HG03521 (cell line): ENCODE results near the gene CAPN2.
"Not testable (repeated sequence)": the region's sequence is repeated elsewhere in the genome, so short reads cannot be mapped to it uniquely, and the experiment has no call there.

Experiments used
- ATAC-seq: cut with Tn5 transposase; IDR thresholded peaks from one replicate; pipeline ENCODE4 v1.9.1; 2021; ENCODE audit warnings: mild to moderate bottlenecking, moderate library complexity; ENCODE audit not compliant: unreplicated experiment

CAPN2 gene

DNA sequence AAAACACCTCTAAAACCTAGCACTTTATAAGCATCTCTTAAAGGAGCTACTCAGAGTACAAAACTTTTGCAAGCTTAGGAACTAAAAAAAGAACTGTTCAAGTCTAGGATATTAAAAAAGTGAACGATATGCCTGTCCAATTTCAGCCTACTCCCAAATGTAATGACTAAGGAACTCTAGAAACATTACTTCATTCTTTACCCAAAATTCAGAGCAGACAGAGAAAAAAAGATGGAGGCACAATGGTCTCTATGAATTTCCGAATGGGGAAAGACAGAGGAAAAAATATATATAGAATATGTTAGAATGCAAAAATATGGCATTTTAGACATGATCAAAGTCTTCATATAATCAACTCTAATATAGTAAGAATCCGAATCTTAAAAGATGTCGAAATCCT lies 72.2 kb downstream of the CAPN2 start:
- no peak for ATAC-seq

DNA sequence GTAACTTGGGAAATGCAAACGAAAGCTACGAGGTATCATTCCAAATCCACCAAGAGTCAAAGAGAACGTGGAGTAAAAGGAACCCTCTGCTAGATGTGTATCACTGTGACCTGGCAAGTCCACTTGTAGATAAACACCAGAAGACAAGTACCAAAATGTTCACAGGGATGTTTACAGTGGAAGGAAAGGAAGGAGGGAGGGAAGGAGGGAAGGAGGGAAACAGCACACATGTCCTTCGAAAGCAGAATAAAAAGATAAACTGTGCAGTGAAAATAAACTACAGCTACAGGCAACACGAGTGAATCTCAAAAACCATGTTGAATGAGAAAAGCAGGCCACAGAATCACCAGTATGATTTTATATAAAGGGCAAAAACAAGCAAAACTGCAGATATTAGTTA lies 73.5 kb downstream of the CAPN2 start:
- ATAC-seq, result no peak

DNA sequence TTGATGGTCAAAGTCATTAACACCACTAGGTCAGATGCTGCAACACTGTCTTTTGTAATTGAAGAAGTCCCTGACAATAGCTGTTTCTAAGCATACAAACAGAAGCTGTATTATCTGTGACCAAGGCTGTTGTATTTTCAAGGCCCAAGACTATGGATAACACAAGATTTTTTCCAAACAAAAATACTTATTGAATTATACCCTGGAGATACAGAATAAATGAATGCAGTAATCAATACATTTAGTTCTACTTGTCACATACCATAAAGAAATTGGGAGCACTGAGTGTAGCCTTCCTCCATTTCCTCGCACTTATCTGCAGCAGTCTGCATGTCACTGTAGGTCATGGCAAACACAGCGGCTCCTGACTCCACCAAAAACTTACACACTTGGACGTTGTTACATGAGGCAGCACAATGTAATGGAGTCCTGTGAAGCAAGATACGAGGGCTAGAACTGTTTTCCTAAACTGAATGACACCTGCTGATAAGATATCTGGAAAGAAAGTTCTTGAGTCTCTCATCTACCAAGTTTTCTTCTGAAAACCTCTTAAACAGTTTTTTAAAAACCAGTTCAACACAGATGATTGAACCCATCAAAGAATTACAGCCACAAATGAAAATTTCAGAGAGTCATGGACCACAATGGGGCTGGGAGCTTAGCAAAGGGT lies 76.5 kb downstream of the CAPN2 start:
- ATAC-seq, result no peak

GRCh38 chr1:223792046-223792445 lies 79.7 kb downstream of the CAPN2 start:
- ATAC-seq, result no peak

DNA sequence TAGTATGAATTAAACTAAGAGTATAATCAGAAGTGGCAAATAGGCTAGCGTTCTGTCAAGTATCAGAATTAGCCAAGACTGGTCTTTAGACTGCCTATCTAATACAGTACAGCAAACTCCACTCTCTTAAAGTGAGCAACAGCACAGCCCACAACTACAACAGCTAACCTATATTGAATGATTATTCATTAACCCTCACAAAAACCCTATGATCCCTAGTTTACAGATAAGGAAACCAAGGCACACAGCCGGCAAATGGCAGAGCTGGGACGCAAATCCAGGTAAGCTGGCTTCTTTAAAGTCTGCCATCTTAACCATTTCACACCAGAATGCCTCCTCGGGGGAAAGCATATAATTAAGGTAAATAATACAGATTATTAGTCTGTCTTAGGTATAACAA lies 81.4 kb downstream of the CAPN2 start:
- no peak for ATAC-seq

GRCh38 chr1:223794136-223794880 lies 82.0 kb downstream of the CAPN2 start:
- no peak for ATAC-seq

GRCh38 chr1:223796210-223796609 lies 83.9 kb downstream of the CAPN2 start:
- no peak for ATAC-seq

DNA sequence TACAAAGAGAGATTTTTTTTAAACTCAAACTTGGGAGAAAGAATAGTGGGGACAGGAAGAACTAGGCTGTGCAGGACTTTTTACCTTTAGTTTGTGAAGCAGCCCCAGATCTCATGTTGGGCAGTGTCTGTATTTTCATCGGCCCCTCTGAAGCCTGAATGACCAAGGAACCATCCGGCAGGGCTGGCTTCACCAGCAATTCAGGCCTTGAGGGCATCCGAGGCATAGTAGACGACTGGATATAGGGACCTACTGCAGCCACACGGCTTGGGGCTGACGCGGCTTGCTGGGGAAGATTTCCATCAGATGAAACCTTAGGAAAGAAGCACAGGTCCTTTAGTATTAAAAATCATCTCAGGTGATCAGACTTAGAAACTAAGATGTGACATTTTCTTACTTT lies 89.7 kb downstream of the CAPN2 start:
- no peak for ATAC-seq

GRCh38 chr1:223802602-223803001 lies 90.3 kb downstream of the CAPN2 start:
- no peak for ATAC-seq

- ATAC-seq, result no peak
Measured at GRCh38 chr1:223803211-223803610, 90.9 kb downstream of the CAPN2 start.

GRCh38 chr1:223809905-223810304 lies 97.6 kb downstream of the CAPN2 start:
- ATAC-seq, result not testable (repeated sequence)

DNA sequence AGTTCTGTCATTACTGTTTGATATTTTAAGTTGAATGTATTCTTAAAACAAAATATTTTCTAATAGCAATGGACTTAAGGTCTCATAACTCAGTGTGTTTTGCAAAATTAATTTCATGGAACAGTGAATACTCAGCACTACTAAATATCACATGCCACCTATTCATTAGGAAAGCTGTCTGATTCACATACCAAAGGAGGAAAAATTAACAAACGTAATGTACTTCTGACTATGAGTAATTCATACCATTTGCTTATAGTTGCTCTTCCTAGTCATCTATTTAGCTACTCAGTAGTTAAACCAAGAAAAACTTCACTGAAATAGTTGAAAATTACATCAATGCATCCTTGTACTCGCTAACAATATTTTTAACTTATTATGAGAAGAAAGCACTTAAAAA lies 98.2 kb downstream of the CAPN2 start:
- ATAC-seq, result no peak

GRCh38 chr1:223811634-223812101 lies 99.3 kb downstream of the CAPN2 start:
- no peak for ATAC-seq

DNA sequence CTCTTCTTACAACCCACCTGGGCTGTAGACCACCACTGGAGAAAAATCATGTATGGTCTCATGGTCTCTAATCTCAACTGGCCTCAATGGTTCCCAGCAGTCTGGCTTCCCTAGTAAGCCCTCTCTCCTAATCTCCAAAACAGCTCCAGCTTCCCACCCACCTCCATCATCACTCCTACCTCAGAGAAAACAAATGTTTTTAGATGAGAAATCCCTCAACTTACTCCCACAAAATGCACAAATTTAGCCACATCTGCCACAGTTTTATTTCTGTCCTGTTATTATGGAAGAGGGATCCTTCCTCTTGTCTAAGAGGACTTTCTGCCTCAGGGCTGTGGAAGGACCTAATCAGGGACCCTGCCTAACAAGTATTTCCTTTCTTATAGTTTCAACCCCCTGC lies 101.3 kb downstream of the CAPN2 start:
- ATAC-seq, result no peak

- no peak for ATAC-seq
Measured at GRCh38 chr1:223815020-223815853, 102.9 kb downstream of the CAPN2 start.

GRCh38 chr1:223815865-223816264 lies 103.5 kb downstream of the CAPN2 start:
- ATAC-seq, result no peak

DNA sequence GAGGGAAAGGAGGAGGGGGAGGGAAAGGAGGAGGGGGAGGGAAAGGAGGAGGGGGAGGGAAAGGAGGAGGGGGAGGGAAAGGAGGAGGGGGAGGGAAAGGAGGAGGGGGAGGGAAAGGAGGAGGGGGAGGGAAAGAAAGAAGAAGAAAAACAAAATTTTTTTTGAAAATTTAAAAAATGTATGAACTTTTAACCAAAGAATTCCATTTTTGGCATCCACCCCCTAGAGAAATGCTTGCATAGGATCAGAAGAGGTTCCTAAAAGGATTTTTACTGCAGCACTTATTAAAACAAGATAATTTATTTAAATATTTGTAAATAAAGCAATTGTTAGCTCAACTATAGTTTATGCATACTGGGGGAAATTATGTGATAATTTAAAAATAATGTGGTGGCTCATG lies 104.9 kb downstream of the CAPN2 start:
- not testable (repeated sequence) for ATAC-seq

DNA sequence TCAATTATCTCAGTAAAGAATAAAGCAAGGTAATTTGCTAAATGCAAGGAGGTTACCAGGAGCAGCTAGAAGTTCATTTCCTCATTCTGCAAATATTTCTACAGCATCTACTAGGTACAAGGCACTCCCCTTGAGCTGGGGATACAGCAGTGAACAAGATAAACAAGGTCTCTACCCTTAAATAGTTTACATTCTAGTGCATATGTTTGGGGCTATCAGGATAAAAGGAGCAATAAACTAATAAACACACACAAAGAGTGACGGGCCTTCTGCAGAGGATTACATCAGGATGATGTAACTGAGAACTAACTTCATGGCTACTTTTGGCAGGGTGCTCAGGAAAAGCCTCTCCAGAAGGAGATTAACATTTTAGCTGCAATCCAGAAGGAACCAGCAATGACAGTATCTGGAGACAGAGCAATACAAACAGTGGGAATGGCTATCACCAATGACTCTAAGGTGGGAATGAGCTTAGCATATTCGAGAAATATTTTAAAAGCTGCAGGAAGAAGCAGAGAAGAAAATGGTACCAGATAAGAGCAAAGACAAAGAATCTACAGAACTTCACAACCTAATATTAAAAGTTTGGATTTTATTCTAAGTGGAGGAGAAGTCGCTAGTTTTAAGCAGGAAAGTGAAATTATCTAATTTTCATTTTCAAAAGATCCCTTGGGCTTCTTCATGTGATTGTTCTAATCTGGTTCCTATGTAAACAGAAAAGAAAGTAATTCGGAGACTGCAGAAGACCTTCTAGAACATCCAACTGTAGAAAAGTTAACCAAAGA lies 107.6 kb downstream of the CAPN2 start:
- no peak for ATAC-seq

DNA sequence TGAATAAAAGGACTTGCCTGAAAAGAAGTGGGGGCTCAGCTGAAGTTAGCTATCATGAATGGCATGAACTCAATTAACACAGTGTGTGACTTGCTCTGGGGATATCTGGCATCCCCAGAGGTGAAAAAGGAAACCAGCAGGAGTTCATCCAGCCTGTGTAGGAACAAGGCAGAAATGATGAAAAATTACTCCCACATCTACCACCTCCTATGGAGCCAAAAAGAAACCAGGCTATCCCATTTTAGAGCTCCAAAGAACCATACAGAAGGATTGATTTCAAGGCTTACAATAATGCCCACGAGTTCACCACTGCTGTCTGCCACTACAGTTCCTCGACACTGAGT lies 108.1 kb downstream of the CAPN2 start:
- no peak for ATAC-seq

DNA sequence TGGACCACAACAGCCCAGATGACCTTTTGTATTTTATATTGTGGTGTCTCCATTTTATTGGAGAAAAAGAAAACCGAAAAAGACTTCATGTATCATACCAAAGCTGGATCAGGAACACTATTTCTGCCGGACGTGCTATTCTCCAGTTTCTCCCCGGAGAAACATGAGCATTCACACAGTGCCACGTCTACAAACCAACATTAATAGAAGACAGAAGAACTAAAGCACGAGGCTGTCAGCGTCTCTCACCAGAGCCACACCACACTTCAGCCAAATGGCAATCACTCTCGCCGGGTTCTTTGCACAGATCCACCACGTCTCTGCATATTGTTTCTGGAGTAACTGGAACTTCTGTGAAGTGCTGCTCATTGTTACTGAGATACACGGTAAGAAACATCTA lies 108.6 kb downstream of the CAPN2 start:
- no peak for ATAC-seq

GRCh38 chr1:223824287-223824686 lies 111.9 kb downstream of the CAPN2 start:
- no peak for ATAC-seq
